SH-SY5Y (cell line): ENCODE results near the gene TAAR9.

ENCODE experiments used
- GATA2 ChIP-seq: IDR thresholded peaks from 2 replicates; pipeline ENCODE4 v1.6.1; 2011; ENCODE audit warnings: mild to moderate bottlenecking, low read depth, low read length
- GATA3 ChIP-seq: IDR thresholded peaks from 2 replicates; pipeline ENCODE4 v1.6.1; 2011; ENCODE audit warnings: low read depth, mild to moderate bottlenecking, low read length, moderate library complexity

DNA sequence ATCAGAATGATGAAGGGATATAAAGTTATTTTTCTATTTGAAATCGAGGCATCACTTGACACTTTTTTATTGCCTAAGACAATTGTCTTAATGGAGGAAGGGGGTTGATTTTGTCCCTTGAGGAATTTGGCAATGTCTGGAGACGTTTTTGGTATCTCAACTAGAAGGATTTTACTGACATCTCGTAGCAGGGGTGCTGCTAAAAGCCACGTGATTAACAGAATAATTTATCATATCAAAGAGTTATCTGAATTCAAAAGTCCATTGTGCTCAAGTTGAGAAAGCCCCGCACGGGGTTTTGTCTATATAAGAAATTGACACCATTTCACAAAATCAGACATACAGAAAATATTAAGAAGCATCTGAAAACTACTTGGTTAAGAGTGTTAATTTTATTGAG is 30.5 kb downstream of the TAAR9 start:
- TF ChIP-seq GATA2 (no peak), GATA3 (no peak)
